HG03469 (cell line): Measurements from ENCODE around the gene A2M.
"Not testable (repeated sequence)": the region's sequence is repeated elsewhere in the genome, so short reads cannot be mapped to it uniquely, and the experiment has no call there.

Experiments
- ATAC-seq: cut with Tn5 transposase; IDR thresholded peaks from one replicate; pipeline ENCODE4 v1.9.1; 2021; ENCODE audit warnings: mild to moderate bottlenecking, moderate library complexity, moderate number of reproducible peaks; ENCODE audit not compliant: unreplicated experiment

The A2M gene

DNA sequence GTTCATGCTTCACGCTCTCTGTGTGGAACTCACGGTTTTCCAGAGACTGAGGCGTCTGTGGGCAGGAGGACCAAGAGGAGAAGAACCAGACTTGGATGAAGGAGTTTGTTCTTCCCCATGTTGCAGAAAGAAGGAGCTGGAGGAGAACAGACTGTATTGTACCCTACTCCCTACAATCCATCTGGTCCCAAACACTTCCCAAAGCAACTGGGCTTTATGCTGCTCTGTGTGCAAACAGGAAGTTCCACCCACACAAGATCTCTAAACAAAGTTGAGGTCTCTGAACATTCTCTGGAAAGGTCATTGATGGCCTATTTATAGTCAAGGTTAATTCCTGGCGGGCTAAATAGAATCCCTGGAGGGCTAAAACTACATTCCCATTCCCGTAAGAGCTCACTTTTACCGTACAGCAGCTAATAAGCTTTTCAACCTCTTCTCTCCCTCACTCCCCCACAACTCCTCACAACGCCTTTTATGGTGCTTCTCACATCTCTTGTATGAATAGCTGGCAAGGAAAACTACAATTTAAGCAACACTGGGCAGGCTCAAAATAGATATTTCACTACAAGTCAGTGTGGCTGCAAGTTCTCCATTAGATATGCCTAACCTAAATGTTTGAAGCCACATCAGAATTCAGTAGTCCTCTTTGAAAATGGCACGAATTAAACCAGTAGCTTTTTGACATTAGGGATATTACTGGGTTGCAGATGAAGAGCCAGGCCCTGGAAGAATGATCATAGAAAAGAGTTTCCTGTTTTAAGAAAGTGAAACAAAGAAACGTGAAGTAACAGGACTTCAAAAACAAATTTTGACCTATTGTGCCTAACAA, at the start of gene A2M:
A2M (minus strand) TSS at position 189 of the 829 bp plus-strand sequence; CDS start at position 119, 70 bp downstream.
- no peak for ATAC-seq

DNA sequence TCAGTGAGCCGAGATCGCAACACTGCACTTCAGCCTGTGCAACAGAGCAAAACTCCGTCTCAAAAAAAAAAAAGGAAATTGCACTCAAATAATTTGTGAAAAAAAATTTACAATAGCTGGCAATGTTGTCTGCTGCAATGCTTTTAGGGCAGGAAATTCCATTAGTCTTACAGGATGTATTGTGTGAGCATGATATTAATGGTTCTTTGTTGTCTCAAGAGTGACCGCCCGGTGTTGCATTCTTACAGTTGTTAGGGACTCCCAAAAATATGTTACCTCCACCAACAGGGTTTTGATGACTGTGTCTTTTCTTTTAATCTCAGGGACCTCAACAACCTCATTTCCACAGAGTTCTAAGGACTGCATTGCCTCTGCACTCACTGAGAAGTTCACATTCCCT, 47.7 kb upstream of the A2M start:
- ATAC-seq = no peak

DNA sequence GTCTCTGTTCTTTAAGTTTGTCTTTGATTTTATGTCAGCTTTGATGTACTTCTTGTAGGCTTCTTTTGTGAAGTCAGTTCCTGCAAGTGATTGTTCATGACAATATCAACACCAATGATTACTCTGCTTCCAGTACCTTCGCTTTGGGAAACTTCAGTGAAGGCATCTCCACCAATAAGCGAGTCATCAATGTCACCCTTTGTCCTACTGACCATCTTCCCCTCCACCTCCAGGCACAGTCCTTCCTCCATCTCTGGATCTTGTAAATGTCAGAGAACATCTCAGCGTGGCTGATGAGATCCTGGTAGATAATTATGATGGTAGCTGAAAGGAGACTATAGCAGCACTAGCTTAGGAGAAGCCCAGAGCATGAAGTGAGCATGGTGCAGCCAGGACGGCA, 40.4 kb upstream of the A2M start:
- no peak for ATAC-seq

DNA sequence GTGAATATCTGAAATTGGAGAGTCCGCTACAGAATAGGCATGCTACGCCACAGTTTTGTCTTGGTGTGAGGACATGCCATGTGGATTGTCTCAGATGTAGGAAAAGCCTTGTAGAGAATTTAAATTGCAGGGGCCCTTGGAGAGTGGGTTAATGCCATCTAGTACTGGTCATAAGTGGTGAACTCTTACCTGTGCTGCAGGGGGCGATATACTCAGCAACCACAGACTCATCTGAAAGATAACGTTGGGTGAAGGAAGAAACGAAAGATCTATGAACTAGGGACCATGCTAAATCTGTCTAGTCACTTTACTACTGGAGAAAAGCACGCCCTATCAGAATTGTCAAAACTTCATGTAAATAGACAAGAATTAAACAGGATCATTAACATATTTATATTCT, 33.7 kb upstream of the A2M start:
- no peak for ATAC-seq

DNA sequence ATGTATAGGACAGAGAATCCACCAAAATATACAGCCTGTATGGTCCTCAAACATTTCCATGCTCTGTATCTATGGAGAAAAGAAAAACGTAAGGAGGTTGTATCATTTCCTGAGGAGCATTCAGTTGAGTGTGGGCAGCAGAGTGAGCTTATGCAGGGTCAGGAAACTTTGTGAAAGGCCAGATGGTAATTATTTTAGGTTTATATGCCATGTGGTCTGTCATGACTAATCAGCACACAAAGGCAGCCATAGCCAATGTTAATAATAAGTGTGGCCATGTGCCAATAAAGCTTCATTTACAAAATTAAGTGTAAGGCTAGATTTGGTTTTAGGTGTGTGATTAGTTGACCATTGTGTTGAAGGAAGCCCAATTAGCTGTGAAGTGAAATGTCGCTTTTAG, 33.2 kb upstream of the A2M start:
- ATAC-seq = no peak

DNA sequence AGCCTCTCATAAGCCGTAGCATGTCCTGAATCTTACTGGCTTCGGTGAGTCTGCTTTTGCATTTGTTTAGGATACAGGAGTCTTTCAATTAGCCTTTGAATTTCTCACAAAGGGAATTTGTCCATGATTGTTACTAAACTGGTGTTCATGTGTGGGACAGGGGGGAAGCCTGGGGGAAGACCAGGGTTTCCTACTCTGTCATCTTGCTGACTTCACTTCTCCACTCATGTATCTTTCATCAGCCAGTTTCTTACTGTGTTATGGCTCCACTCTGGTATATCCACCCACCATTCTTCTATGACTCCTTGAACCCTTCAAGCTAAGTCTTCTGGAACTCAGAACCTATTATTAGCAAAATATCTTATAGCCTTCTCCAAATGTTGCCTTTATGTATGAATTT, 31.7 kb upstream of the A2M start:
- no peak for ATAC-seq

DNA sequence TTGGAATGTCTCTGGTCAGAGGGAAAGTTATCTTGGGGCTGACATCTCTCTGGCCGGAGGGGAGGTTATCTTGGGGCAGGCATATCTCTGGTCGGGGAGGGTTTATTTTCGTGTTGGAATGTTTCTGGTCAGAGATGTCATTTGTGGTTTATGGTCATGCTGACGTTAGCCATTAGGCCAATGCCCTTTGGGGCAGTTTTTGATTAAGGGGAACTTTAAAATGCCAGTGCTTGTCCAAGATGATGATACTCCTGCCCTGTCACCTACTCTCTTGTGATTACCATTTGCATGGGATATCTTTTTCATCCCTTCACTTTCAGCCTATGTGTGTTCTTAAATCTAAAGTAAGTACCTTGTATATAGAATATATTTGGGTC, 29.0 kb upstream of the A2M start:
- no peak for ATAC-seq

DNA sequence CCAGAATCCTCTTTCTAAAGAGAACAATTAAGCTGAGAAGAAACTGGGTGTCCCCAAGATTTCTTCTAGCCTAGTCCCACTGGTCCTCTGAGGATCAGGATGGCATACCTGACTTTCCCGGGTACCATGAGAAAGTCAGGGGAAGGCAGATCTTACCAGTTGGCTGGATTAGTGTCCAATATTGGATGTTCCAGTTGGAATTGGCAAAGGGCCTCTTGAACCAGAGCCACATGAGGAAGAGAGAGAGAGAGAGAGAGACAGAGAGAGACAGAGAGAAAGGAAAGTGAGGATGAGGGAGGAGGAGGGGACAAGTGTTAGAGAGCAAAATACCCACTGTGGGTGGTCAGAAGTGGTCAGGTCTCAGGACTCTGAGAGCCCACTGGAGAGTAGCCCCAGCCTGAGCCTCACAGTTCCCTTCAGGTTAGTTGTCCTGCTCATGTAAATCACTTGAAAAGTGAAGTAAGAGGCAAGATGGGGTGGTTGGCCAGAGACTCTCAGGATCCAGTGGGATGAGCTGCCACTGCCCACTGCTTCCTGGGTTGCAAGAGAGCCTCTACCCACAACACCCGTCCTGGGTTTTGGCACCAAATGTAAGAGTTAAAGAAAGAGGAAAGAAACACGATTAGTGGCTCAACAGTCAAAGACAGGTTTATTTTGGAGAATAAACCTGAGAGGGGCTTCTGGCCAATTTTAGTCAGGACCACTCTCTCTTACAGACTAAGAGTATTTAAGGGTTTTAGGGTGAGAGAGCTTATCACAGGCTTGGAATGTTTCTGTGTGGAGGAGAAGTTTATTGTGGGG, 28.4 kb upstream of the A2M start:
- no peak for ATAC-seq

DNA sequence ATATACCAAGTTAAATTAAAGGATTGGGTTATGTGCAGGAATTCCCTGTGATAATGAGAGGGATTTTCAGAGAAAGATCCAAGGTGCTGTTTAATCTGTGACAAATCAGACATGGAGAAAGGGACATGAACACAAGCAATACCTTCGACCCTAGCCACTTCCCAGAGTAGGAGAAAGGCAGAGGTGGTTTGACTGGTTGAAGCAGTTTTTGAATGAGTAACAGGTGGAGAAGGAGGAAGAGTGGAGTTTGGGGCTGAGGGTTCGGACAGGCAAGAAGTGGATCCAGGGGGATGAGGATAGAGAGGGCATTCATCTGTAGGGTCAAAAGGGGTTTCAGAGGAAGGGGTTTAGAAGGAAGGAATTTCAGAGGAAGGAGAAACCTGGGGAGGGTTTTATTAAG, 27.4 kb upstream of the A2M start:
- ATAC-seq = no peak

DNA sequence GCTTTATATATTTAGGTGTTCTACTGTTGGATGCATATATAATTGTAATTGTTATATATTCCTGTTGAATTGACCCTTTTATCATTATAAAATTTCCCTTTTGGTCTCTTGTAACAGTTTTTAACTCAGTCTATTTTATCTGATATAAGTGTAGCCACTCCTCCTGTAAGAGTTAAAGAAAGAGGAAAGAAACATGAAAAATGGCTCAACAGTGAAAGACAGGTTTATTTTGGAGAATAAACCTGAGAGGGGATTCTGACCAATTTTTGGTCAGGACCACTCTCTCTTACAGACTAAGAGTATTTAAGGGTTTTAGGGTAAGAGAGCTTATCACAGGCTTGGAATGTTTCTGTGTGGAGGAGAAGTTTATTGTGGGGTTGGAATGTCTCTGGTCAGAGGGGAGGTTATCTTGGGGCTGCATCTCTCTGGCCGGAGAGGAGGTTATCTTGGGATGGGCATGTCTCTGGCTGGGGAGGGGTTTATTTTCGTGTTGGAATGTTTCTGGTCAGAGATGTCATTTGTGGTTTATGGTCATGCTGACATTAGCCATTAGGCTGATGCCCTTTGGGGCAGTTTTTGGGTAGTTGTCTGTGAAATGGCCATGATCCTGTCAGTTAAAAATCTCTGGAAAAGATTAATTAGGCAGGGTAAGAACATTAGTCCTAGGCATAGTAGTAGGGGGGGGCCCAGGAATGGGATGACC, 24.0 kb upstream of the A2M start:
- ATAC-seq = not testable (repeated sequence)

DNA sequence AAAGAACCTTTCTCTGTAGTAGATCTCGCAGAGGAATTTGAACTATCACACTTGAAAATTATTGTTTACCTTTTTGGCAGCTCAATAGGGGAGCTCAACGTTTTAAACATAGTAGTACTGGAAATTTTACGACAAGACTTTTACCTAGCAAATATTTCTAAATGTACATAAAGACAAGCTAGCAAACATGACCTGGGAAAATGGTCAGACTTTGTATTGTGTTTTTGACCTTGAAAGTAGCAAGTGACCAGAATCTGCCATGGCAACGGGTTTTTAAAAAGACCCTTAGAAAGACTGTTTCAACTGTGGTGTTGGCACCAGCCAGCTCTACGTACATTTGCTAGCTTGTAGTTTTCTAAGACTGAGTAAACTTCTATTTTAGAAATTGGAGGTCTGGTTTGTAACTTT, 20.2 kb upstream of the A2M start:
- no peak for ATAC-seq

DNA sequence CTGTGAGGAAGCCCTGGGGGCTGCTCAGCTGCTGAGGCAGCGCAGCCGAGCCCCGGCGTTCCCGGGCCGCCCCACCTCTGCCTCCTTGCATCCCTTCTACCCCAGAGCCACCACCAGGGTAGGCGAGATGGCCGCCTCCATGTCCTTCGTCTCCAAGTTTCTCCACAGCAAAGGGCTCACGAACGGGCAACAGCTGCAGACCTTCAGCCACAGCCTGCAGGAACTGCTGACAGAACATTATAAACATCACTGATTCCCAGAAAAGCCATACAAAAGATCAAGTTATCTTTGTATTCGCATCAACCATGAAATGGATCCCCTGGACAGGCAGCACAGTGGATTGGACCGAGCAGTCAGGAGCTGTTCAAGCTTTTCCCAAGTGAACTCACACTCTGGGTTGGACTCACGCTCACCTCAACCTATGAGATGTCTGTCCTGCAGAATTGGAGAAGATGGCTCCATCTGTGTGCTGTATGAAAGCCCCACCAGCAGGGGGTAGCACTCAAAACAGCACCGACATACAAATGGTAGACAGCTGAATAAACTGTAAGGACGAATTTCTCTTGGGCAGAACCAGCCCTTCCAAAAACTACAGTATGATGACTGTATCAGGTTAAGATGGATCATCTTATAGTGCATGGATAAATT, 19.4 kb upstream of the A2M start:
- no peak for ATAC-seq

DNA sequence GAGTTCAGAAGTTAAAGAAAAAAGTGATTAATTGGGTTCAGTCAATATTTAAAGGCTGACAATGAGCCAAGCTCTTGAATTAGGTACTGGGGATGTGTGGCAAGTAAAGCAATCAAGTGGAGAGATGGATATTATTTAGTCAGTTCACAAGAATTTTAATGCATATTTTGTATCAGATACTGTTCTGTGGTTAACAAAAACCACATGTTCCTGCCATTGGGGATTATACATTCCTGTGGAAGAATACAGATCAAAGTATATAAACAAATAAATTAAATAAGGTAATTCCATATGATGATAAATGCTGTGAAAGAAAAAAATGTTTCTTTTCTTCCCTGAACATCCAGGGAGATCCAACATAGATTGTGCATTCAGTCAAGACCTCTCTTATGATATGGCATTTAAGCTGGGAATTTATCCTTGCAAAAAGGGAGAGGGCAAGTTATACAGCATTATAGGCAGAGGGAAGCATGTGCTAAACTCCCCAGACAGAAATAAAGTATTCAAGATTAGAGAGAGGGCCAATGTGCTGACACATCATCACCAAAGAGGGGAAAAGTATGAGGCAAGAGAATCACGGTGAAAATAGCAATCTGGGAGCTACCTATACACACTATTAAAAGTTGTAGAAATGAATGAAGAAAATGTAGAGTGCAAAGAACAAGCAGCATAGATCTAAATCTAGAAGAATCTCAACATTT, 17.6 kb upstream of the A2M start:
- ATAC-seq = no peak

DNA sequence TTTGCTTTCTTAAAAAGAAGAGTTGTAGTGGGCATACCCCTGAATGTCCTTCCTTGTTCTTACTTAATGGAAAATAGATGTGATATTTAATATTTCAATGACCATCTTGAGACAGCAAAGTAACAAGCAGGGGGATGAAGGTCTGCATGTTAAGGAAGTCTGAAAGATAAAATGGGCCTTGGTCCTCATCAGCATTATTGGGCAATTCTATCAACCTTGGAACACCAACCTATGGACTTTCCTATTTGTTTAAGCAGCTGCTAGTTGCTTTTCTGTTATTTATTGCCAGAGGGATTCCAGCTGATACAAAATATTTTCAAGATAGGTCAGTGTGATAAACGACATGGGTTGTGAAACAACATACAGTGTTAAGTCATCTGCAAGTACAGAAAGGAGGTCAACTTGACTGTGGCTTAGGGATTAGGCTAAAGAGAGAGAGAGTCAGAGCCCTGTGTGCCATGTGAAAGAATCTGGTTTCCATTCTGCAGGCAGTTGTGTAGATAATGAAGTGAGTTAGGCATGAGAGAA, 16.4 kb upstream of the A2M start:
- no peak for ATAC-seq

DNA sequence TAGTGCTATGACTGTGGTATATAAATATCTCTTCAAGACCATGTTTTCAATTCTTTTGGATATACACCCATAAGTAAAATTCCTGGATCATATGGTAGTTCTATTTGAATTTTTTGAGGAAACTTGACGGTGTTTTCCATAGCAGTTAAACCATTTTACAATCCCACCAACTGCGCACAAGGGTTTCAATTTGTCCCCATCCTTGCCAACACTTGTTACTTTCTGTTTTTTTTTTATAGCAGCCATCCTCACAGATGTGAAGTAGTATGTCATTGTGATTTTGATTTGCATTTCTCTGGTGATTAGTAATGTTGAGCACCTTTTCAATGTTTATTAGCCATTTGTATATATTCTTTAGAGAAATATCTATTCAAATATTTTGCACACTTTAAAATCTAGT, 14.5 kb upstream of the A2M start:
- no peak for ATAC-seq

DNA sequence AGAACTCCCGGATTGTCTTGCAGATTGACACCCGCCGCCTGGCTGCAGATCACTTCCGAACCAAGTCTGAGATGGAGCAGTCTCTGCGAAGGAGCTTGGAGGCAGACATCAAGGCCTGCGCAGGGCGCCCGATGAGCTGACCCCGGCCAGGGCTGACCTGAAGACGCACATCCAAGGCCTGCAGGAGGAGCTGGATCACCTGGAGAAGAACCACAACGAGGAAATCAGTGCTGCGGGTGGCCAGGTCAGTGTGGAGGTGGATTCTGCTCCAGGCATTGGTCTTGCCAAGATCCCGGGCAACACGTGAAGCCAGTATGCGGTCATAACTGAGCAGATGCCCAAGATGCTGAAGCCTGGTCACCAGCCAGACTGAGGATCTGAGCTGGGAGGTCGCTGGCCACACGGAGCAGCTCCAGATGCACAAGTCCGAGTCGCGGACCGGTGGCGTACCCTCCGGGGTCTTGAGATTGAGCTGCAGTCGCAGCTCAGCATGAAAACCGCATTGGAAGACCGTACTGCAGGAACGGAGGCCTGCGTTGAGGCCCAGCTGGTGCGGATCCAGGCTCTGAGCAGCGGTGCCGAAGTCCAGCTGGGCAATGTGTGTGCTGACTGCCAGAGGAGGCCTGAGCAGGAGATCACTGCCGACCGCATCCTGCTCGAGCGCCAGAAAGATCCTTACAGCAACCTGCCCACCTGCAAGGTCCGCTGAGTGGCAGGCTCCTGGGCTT, 12.4 kb upstream of the A2M start:
- no peak for ATAC-seq

DNA sequence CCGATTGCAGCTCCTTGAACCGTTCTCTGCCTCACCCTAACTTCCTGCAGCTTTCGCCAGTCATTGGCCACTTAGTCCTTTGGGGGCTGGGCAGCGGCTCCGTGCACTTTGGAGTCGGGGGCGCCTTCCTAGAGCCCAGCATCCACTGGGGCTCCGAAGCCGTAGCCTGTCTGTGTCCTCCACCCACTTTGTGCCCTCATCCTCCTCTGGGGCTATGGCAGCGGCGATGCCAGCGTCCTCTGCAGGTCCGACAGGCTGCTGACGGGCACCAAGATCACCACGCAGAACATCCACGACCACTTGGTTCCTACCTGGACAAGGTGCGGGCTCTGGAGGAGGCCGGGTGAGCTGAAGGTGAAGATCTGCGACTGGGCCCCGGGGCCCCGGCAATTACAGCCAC, 11.8 kb upstream of the A2M start:
- no peak for ATAC-seq

DNA sequence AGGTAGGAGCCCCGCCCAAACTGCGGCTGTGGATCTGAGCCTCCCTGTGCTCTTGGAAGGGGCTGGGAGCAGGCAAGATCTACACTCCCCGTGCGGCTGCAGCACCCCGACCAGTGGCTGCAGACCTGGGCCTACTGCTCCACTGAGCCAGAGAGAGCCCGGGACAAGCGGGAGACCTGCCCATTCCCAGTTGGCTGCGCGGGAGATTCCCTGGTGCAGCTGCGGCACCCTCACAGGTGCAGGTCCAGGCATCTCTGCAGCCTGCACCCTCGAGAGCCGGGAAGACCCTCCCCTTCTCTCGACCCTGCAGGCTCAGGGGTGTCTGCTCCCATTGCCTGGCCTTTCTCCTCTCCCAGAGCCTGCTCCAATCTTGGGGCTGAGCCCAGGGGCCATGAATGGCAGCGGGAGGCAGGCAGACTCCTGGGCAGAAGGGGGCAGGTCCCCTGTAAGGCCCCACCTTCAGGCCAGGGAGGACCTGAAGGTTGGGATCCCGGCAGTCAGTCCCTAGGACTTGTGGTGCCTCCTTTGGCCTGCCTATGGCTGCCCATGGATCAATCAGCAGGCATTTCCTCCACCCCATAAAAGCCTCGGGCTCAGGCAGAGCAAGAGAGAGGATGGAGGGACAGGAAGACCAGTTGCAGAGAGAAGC, 8.8 kb upstream of the A2M start:
- no peak for ATAC-seq

DNA sequence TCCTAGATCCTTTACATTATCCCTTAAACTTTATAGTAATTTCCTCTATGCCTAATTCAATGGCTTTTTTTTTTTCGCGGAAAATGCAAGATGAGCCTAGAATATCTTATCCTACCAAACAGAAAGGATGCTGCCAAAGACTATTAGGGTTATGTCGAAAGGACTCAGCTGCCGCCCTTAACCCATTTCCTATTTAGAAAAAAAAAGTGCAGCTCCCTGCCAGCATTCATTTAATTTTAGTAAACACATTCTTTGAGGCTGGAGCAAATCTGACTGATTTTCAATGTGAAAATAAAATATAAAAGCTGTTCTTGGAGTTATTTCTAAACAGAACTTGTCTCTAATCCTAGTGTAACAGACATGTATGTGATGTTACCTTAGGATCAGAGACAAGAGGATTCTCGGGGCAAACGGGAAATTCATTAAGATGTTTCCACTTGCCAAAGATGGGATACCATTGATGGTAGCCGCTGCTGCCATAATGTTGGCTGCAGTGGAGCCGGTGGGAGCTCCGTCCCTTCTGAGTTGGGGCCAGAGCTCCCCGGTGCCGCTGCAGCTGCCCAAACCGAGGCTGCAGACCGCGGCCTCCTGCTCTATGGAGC, 8.2 kb upstream of the A2M start:
- no peak for ATAC-seq
